Psoas muscle (tissue), 8 donors: ENCODE results near the gene TAS2R5. TPM values are rescaled to one million over a fixed set of nuclear protein-coding genes. Genes with fewer than 3 reads are reported as not detected.
"Not testable (repeated sequence)": the region's sequence is repeated elsewhere in the genome, so short reads cannot be mapped to it uniquely, and the experiment has no call there.

Experiments
- ATAC-seq, 4 donors: fragments of 200-7000 bp; cut with Tn5 transposase; one replicate each; pipeline ENCODE4 v1.9.1; 2020; ENCODE audit warnings: moderate library complexity in 3 of 4, mild to moderate bottlenecking in 2 of 4
- DNase-seq, 2 donors: peaks; one replicate each; pipeline ENCODE4 v3.0.0-alpha.2; 2020
- H3K27ac ChIP-seq: fragments of 200-600 bp; one replicate; pipeline ENCODE4 v1.8.0; 2022
- H3K27me3 ChIP-seq, 3 donors: fragments of 200-600 bp in 1 of 3; one replicate each; pipeline versions ENCODE4 v1.6.1 to v1.8.0; 2013 to 2022; ENCODE audit warnings: low read length in 2 of 3, mild to moderate bottlenecking in 2 of 3, moderate library complexity in 1 of 3; ENCODE audit not compliant: insufficient read depth in 3 of 3
- H3K36me3 ChIP-seq, 2 donors: fragments of 200-600 bp in 1 of 2; one replicate each; pipeline versions ENCODE4 v1.6.1 to v1.8.0; 2013 to 2022; ENCODE audit warnings: low read depth in 1 of 2, mild to moderate bottlenecking in 1 of 2, moderate library complexity in 1 of 2; ENCODE audit not compliant: insufficient read depth in 1 of 2
- H3K4me1 ChIP-seq: fragments of 200-600 bp; one replicate; pipeline ENCODE4 v1.8.0; 2022
- H3K4me3 ChIP-seq: fragments of 200-600 bp; one replicate; pipeline ENCODE4 v1.8.0; 2022; ENCODE audit warnings: mild to moderate bottlenecking
- H3K9me3 ChIP-seq: fragments of 200-600 bp; one replicate; pipeline ENCODE4 v1.8.0; 2022
- WGBS, 3 donors: extraction: QIAGEN DNeasy Blood & Tissue Kit; methylation state at CpG; one replicate each; pipeline versions ENCODE4 v1.1.6 to v1.1.7; 2013; 5-methylcytosine and 5-hydroxymethylcytosine counted together
- intact Hi-C, 2 donors: fragments of 100-400 bp; cut with DNase I; formaldehyde crosslinking; loops; one replicate each; pipeline versions ENCODE4 v1.11.0 to v1.14.2; 2022
- long read RNA-seq, 2 donors: library from polyadenylated mRNA; unstranded; transcript quantifications; one replicate each; pipeline ENCODE4 v2.0.0, GENCODE V29; 2021
- polyA plus RNA-seq, 3 donors: library from polyadenylated mRNA; stranded (reverse); fragments of 200-250 nt; gene quantifications; one replicate each; pipeline ENCODE4 v1.2.3, GENCODE V29; 2013
- total RNA-seq, 4 donors: library from RNA; stranded (reverse); fragmentation: NEBNext Ultra II Directional in 2 of 4; extraction: Animal tissue kit (Norgen Biotek cat#: 25700) in 2 of 4; gene quantifications; one replicate each; pipeline versions ENCODE4 v1.2.1 to v1.2.4, GENCODE V29; 2021 to 2023
- TF ChIP-seq, protein P1 (sequence below): fragments of 200-600 bp; IDR thresholded peaks from one replicate; pipeline ENCODE4 v1.8.0; 2022; ENCODE audit warnings: antibody characterized with exemption
- donor health status: healthy with polysubstance abuse.
- donor health status: DM: no; HTN: no; CAD: no; lungs with moderate emphysema.
- donor health status: Bipolar disorder and iron deficiency.
- donor health status: healthy.
- donor health status: DM: yes; HTN: yes; CAD: no.
- donor health status: DM: no; HTN: no; CAD: no.
- donor health status: DM: no; HTN: no; CAD: no.
- donor health status: DM: yes; HTN: yes; CAD: no.

Gene TAS2R5, protein sequence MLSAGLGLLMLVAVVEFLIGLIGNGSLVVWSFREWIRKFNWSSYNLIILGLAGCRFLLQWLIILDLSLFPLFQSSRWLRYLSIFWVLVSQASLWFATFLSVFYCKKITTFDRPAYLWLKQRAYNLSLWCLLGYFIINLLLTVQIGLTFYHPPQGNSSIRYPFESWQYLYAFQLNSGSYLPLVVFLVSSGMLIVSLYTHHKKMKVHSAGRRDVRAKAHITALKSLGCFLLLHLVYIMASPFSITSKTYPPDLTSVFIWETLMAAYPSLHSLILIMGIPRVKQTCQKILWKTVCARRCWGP
- total RNA-seq, result under 1 TPM in 2 of 4 donors, not detected in 2; 0.32 to 0.66 TPM
- under 1 TPM; 0.06 to 0.40 (median 0.21) TPM for polyA plus RNA-seq
- long read RNA-seq, donor 1, result 0 reads
- long read RNA-seq, donor 2, result 0 reads

DNA sequence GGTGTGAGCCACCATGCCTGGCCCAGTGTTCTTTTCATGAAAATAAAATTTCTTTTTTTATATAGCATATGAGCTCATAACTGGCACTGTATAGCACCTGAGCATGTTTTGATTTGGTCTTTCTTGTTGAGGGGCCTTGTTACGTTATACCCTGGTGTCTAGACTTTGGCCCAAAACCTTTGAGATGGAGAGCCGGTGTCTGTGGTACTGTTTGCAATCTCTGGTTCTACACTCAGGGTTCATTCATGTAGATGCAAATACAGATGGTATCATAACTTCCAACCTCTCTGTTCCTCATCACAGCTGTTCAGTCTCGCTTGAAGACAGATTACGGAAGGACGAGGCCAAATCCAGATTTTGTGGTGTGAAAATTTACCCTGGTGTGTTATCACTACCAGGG lies at the start of gene TAS2R5:
Gene TAS2R5, plus strand, starts transcription at position 301 of the 400 bp plus-strand sequence. CDS start 145 bp downstream, outside the sequence.
- H3K9me3 ChIP-seq, result no peaks in the 10 kb centered on the region
- WGBS, 3 donors, result 71 to 88% (median 75%) methylated on average over 5 of the region's 5 CpGs
- H3K4me1 ChIP-seq, result no peaks in the 10 kb centered on the region
- no peak for DNase-seq
- peaks cover 0 to 17% of the 10 kb centered on the region in 2 donors for H3K36me3 ChIP-seq
- no peak within 1 kb of the TSS for H3K27ac ChIP-seq
- intact Hi-C loops, result loop anchor here in 1 of 2 donors (5.0 kb wide), 1 partner anchor 138 kb away; no protein-coding TSS in a partner anchor
- ATAC-seq, result no peak
- no peaks in the 10 kb centered on the region for H3K27me3 ChIP-seq
- no peak within 1 kb of the TSS for H3K4me3 ChIP-seq
- TF ChIP-seq, protein P1, sequence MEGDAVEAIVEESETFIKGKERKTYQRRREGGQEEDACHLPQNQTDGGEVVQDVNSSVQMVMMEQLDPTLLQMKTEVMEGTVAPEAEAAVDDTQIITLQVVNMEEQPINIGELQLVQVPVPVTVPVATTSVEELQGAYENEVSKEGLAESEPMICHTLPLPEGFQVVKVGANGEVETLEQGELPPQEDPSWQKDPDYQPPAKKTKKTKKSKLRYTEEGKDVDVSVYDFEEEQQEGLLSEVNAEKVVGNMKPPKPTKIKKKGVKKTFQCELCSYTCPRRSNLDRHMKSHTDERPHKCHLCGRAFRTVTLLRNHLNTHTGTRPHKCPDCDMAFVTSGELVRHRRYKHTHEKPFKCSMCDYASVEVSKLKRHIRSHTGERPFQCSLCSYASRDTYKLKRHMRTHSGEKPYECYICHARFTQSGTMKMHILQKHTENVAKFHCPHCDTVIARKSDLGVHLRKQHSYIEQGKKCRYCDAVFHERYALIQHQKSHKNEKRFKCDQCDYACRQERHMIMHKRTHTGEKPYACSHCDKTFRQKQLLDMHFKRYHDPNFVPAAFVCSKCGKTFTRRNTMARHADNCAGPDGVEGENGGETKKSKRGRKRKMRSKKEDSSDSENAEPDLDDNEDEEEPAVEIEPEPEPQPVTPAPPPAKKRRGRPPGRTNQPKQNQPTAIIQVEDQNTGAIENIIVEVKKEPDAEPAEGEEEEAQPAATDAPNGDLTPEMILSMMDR, result no peak

DNA sequence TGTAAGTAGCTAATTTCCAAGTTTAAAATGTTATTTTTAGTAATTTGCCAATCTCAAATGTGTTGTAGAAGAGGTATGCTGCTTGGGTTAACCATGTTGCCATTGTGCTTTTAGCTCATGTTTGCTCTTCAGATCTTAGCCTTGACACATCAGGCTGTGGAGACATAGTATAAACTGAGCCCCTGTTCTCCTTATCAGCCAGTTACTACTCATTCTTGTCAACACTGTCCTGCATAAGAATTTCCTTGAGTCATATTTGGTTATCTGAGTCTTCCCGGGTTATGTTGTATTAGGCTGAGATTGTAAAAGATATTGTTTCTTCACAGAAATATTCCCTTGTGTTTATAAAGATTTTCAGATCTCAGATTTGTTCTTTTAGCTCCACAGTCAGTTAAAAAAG lies 47.8 kb upstream of the TAS2R5 start:
- Histone ChIP-seq H3K9me3 (no peaks in the 10 kb centered on the region), H3K36me3 (peaks cover 9 to 83% of the 10 kb centered on the region in 2 donors), H3K27me3 (no peaks in the 10 kb centered on the region), H3K4me3 (no peak overlapping the region), H3K4me1 (peaks cover 15% of the 10 kb centered on the region), H3K27ac (no peak overlapping the region)
- ATAC-seq, result no peak
- 81 to 95% (median 94%) methylated on average over 1 of the region's 1 CpG for WGBS, 3 donors
- no peak for DNase-seq
- intact Hi-C loops, result no loop called here
- TF ChIP-seq, protein P1, result no peak

DNA sequence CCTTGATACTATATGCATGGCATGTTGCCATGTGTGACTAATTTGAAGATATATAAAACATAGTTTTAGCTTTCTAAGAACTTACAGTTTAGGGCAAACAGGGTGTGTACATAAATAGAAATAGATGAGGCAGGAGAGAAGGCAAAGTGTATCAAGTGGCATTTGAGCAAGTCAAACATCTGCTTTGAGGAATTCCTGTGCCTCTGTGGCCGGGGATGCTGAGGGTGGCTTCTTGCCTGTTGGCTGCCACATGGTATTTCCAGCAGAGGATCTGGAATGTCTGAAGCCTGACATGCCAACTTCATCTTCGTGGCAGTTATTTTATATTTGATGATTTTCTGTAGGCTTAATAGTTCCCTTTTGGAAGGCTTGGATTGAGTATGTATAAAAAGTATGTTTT lies 45.9 kb upstream of the TAS2R5 start:
- DNase-seq (no peak), ATAC-seq (no peak)
- Histone ChIP-seq H3K27ac (no peak overlapping the region), H3K4me1 (peaks cover 8% of the 10 kb centered on the region), H3K4me3 (no peak overlapping the region), H3K36me3 (peaks cover 9 to 100% of the 10 kb centered on the region in 2 donors), H3K27me3 (no peaks in the 10 kb centered on the region), H3K9me3 (no peaks in the 10 kb centered on the region)
- intact Hi-C loops, result no loop called here
- WGBS, 3 donors, result 31 to 38% (median 33%) methylated on average over 2 of the region's 2 CpGs
- TF ChIP-seq, protein P1, result no peak

DNA sequence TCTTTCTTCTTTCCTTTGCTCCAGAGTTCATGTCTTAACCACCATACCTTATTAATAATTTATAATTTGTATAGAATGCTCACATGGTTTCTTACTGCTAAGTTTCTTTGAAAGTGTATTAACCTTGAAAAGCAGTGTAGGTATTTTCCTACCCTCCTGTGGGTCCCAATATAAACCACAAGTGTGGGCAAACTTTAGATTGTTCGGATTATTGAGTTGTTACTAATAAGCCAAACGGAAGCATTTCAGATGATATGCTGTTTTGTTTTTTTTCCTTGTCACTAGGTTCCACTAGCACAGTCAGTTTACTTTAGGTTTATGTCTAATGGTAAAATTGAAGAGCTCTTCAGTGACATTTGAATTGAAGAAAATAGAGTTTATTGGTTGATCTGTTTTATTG lies 41.6 kb upstream of the TAS2R5 start:
- ATAC-seq (no peak), DNase-seq (no peak)
- Histone ChIP-seq H3K27ac (no peak overlapping the region), H3K4me1 (no peaks in the 10 kb centered on the region), H3K4me3 (no peak overlapping the region), H3K9me3 (peaks cover 16% of the 10 kb centered on the region), H3K36me3 (peaks cover 17 to 99% of the 10 kb centered on the region in 2 donors), H3K27me3 (no peaks in the 10 kb centered on the region)
- WGBS, 3 donors, result 92 to 96% (median 94%) methylated on average over 2 of the region's 2 CpGs
- intact Hi-C loops, result no loop called here
- TF ChIP-seq, protein P1, result no peak

DNA sequence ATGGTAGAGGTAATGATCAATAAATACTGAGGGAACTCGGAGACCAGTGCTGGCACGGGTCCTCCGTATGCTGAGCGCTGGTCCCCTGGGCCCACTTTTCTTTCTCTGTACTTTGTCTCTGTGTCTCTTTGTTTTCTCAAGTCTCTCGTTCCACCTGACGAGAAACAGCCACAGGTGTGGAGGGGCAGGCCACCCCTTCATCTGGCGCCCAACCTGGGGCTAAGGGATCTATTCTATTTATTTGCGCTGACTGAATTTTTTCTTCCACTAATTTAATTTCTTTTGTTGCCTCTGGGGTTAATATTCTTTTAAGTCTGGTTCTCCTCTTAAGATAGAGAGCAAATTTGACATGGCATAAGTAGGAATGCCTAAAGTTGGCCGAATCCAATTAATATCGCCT lies 38.1 kb upstream of the TAS2R5 start:
- H3K4me3 ChIP-seq, H3K27me3 ChIP-seq, H3K4me1 ChIP-seq, H3K27ac ChIP-seq, ATAC-seq, intact Hi-C loops, DNase-seq: not testable (repeated sequence)
- WGBS, 3 donors, result 98 to 100% (median 99%) methylated on average over 10 of the region's 10 CpGs
- peaks cover 16% of the 10 kb centered on the region for H3K9me3 ChIP-seq
- peaks cover 16 to 81% of the 10 kb centered on the region in 2 donors for H3K36me3 ChIP-seq
